T follicular helper cell (primary cell): ENCODE data around the gene ACYP2.
"Not testable (repeated sequence)": the region's sequence is repeated elsewhere in the genome, so short reads cannot be mapped to it uniquely, and the experiment has no call there.

Experiments
- DNase-seq: peaks from one replicate; pipeline ENCODE4 v3.0.0-alpha.2; 2020; ENCODE audit warnings: low read depth
- total RNA-seq, 2 experiments: gene quantifications; one replicate each; lab custom pipeline; 2026; lab: John Stamatoyannopoulos, UW

ACYP2 gene
- total RNA-seq: 3.6 to 10.3 reads per million in 2 experiments

GRCh38 chr2:54115284-54116137 is at the start of gene ACYP2:
ACYP2 (plus strand) TSS chr2:54115615.
- peak; percentile 86 for DNase-seq

- DNase-seq: no peak
These were observed 49.5 kb upstream of the ACYP2 start for GRCh38 chr2:54065891-54066290.

- no peak for DNase-seq
These were observed 47.5 kb upstream of the ACYP2 start for GRCh38 chr2:54067851-54068375.

- DNase-seq: not testable (repeated sequence)
These were observed 42.9 kb upstream of the ACYP2 start for GRCh38 chr2:54072483-54072882.

- no peak for DNase-seq
These were observed 41.6 kb upstream of the ACYP2 start for GRCh38 chr2:54073796-54074195.

GRCh38 chr2:54074606-54075341 is 40.6 kb upstream of the ACYP2 start:
- DNase-seq: no peak

GRCh38 chr2:54076586-54076985 is 38.8 kb upstream of the ACYP2 start:
- no peak for DNase-seq

GRCh38 chr2:54077088-54077900 is 38.1 kb upstream of the ACYP2 start:
- DNase-seq: no peak

- DNase-seq: no peak
These were observed 36.1 kb upstream of the ACYP2 start for GRCh38 chr2:54079331-54079730.

GRCh38 chr2:54081574-54081973 is 33.8 kb upstream of the ACYP2 start:
- DNase-seq: no peak

- no peak for DNase-seq
These were observed 32.4 kb upstream of the ACYP2 start for GRCh38 chr2:54083021-54083420.

GRCh38 chr2:54083445-54083844 is 32.0 kb upstream of the ACYP2 start:
- DNase-seq: no peak

GRCh38 chr2:54084600-54084999 is 30.8 kb upstream of the ACYP2 start:
- DNase-seq: no peak

- no peak for DNase-seq
These were observed 30.3 kb upstream of the ACYP2 start for GRCh38 chr2:54085069-54085468.

- DNase-seq: no peak
These were observed 29.3 kb upstream of the ACYP2 start for GRCh38 chr2:54086157-54086556.

- DNase-seq: no peak
These were observed 27.2 kb upstream of the ACYP2 start for GRCh38 chr2:54088191-54088634.

GRCh38 chr2:54088719-54089118 is 26.7 kb upstream of the ACYP2 start:
- DNase-seq: no peak

- DNase-seq: no peak
These were observed 24.8 kb upstream of the ACYP2 start for GRCh38 chr2:54090521-54091117.

GRCh38 chr2:54092940-54093339 is 22.5 kb upstream of the ACYP2 start:
- no peak for DNase-seq

- not testable (repeated sequence) for DNase-seq
These were observed 20.0 kb upstream of the ACYP2 start for GRCh38 chr2:54095406-54095805.

GRCh38 chr2:54096141-54096540 is 19.3 kb upstream of the ACYP2 start:
- not testable (repeated sequence) for DNase-seq
